Activated naive CD4-positive, alpha-beta T cell treated with anti-CD3 and anti-CD28 coated beads, Interleukin-2, amount 50 U/mL, for 24 hours (primary cell): Measurements from ENCODE around the gene POU3F2.
A peak's percentile ranks its signal among the peaks of the same experiment; 100 is the strongest.

Experiments
- H3K27ac Mint-ChIP-seq: one replicate; pipeline ENCODE4 v1.8.0; 2021; ENCODE audit warnings: mild to moderate bottlenecking, mixed read lengths
- H3K27me3 Mint-ChIP-seq: one replicate; pipeline ENCODE4 v1.8.0; 2021; ENCODE audit warnings: mixed read lengths
- H3K36me3 Mint-ChIP-seq: one replicate; pipeline ENCODE4 v1.8.0; 2021; ENCODE audit warnings: mixed read lengths
- H3K4me1 Mint-ChIP-seq: one replicate; pipeline ENCODE4 v1.8.0; 2021; ENCODE audit warnings: mixed read lengths
- H3K4me3 Mint-ChIP-seq: one replicate; pipeline ENCODE4 v1.8.0; 2021; ENCODE audit warnings: mild to moderate bottlenecking, mixed read lengths
- H3K9me3 Mint-ChIP-seq: one replicate; pipeline ENCODE4 v1.8.0; 2021; ENCODE audit warnings: mixed read lengths

Gene POU3F2

GRCh38 chr6:98825600-98826230, 8.7 kb upstream of the POU3F2 start:
- H3K27me3 Mint-ChIP-seq: peaks cover 66% of the 10 kb centered on the region

GRCh38 chr6:98827295-98828159, 6.8 kb upstream of the POU3F2 start:
- no peak overlapping the region for H3K4me3 Mint-ChIP-seq
- H3K27me3 Mint-ChIP-seq: peaks cover 66% of the 10 kb centered on the region
- no peak overlapping the region for H3K27ac Mint-ChIP-seq
- no peaks in the 10 kb centered on the region for H3K9me3 Mint-ChIP-seq
- H3K36me3 Mint-ChIP-seq: no peaks in the 10 kb centered on the region
- H3K4me1 Mint-ChIP-seq: peaks cover 41% of the 10 kb centered on the region

More at GRCh38 chr6:98825600-98826230, 8.7 kb upstream of the POU3F2 start:
- H3K4me1 Mint-ChIP-seq: peaks cover 26% of the 10 kb centered on the region
- H3K4me3 Mint-ChIP-seq: no peak overlapping the region
- H3K36me3 Mint-ChIP-seq: no peaks in the 10 kb centered on the region
- no peaks in the 10 kb centered on the region for H3K9me3 Mint-ChIP-seq
- H3K27ac Mint-ChIP-seq: no peak overlapping the region

GRCh38 chr6:98828211-98828788, 6.1 kb upstream of the POU3F2 start:
- H3K36me3 Mint-ChIP-seq: no peaks in the 10 kb centered on the region
- peaks cover 47% of the 10 kb centered on the region for H3K4me1 Mint-ChIP-seq
- peaks cover 72% of the 10 kb centered on the region for H3K27me3 Mint-ChIP-seq
- H3K27ac Mint-ChIP-seq: no peak overlapping the region
- H3K9me3 Mint-ChIP-seq: no peaks in the 10 kb centered on the region
- no peak overlapping the region for H3K4me3 Mint-ChIP-seq

GRCh38 chr6:98828941-98829411, 5.4 kb upstream of the POU3F2 start:
- Mint-ChIP-seq H3K4me3 (no peak overlapping the region), H3K4me1 (peaks cover 46% of the 10 kb centered on the region)

GRCh38 chr6:98830146-98830545, 4.2 kb upstream of the POU3F2 start:
- peaks cover 71% of the 10 kb centered on the region for H3K27me3 Mint-ChIP-seq
- H3K4me1 Mint-ChIP-seq: peaks cover 46% of the 10 kb centered on the region
- no peaks in the 10 kb centered on the region for H3K36me3 Mint-ChIP-seq
- no peaks in the 10 kb centered on the region for H3K9me3 Mint-ChIP-seq
- no peak overlapping the region for H3K27ac Mint-ChIP-seq
- no peak overlapping the region for H3K4me3 Mint-ChIP-seq

More at GRCh38 chr6:98828941-98829411, 5.4 kb upstream of the POU3F2 start:
- H3K36me3 Mint-ChIP-seq: no peaks in the 10 kb centered on the region
- H3K9me3 Mint-ChIP-seq: no peaks in the 10 kb centered on the region
- H3K27ac Mint-ChIP-seq: no peak overlapping the region
- peaks cover 72% of the 10 kb centered on the region for H3K27me3 Mint-ChIP-seq

- H3K27me3 Mint-ChIP-seq: peaks cover 67% of the 10 kb centered on the region
- H3K27ac Mint-ChIP-seq: no peak overlapping the region
- H3K9me3 Mint-ChIP-seq: no peaks in the 10 kb centered on the region
- peaks cover 47% of the 10 kb centered on the region for H3K4me1 Mint-ChIP-seq
- peak overlapping the region; percentile 63 for H3K4me3 Mint-ChIP-seq
- no peaks in the 10 kb centered on the region for H3K36me3 Mint-ChIP-seq
Observed at GRCh38 chr6:98831057-98831958, 3.1 kb upstream of the POU3F2 start.

GRCh38 chr6:98831959-98832283, 2.5 kb upstream of the POU3F2 start:
- H3K36me3 Mint-ChIP-seq: no peaks in the 10 kb centered on the region
- H3K4me1 Mint-ChIP-seq: peaks cover 47% of the 10 kb centered on the region
- H3K27me3 Mint-ChIP-seq: peaks cover 66% of the 10 kb centered on the region
- H3K9me3 Mint-ChIP-seq: no peaks in the 10 kb centered on the region
- H3K27ac Mint-ChIP-seq: no peak overlapping the region
- peak overlapping the region; percentile 63 for H3K4me3 Mint-ChIP-seq

- peaks cover 1% of the 10 kb centered on the region for H3K36me3 Mint-ChIP-seq
- H3K4me3 Mint-ChIP-seq: peak overlapping the region; percentile 86
- H3K27me3 Mint-ChIP-seq: peaks cover 65% of the 10 kb centered on the region
- no peak overlapping the region for H3K27ac Mint-ChIP-seq
- peaks cover 47% of the 10 kb centered on the region for H3K4me1 Mint-ChIP-seq
- H3K9me3 Mint-ChIP-seq: peaks cover 1% of the 10 kb centered on the region
Observed at GRCh38 chr6:98832284-98833056, 1.9 kb upstream of the POU3F2 start.

- Mint-ChIP-seq H3K4me3 (peak overlapping the region; percentile 86), H3K27me3 (peaks cover 69% of the 10 kb centered on the region), H3K4me1 (peaks cover 47% of the 10 kb centered on the region), H3K36me3 (peaks cover 3% of the 10 kb centered on the region), H3K27ac (no peak overlapping the region), H3K9me3 (peaks cover 7% of the 10 kb centered on the region)
Observed at GRCh38 chr6:98833057-98833306, 1.4 kb upstream of the POU3F2 start.

GRCh38 chr6:98833307-98834059, 891 bp upstream of the POU3F2 start:
- Mint-ChIP-seq H3K4me1 (peaks cover 43% of the 10 kb centered on the region), H3K9me3 (peaks cover 7% of the 10 kb centered on the region), H3K27me3 (peaks cover 68% of the 10 kb centered on the region), H3K27ac (peak overlapping the region; percentile 26), H3K36me3 (peaks cover 3% of the 10 kb centered on the region), H3K4me3 (peak overlapping the region; percentile 86)

GRCh38 chr6:98835149-98836024, 1.0 kb downstream of the POU3F2 start:
- peaks cover 70% of the 10 kb centered on the region for H3K27me3 Mint-ChIP-seq
- peak overlapping the region; percentile 49 for H3K4me3 Mint-ChIP-seq
- no peak overlapping the region for H3K27ac Mint-ChIP-seq
- peaks cover 7% of the 10 kb centered on the region for H3K9me3 Mint-ChIP-seq
- peaks cover 3% of the 10 kb centered on the region for H3K36me3 Mint-ChIP-seq
- peaks cover 41% of the 10 kb centered on the region for H3K4me1 Mint-ChIP-seq

- Mint-ChIP-seq H3K4me1 (peaks cover 32% of the 10 kb centered on the region), H3K4me3 (peak overlapping the region; percentile 49), H3K27ac (no peak overlapping the region), H3K27me3 (peaks cover 67% of the 10 kb centered on the region), H3K36me3 (peaks cover 3% of the 10 kb centered on the region), H3K9me3 (peaks cover 7% of the 10 kb centered on the region)
Observed at GRCh38 chr6:98836025-98836961, 1.9 kb downstream of the POU3F2 start.
